Motor neuron (in vitro differentiated cells): ENCODE measurements around the gene METTL27. TPM values are rescaled to one million over a fixed set of nuclear protein-coding genes. Genes with fewer than 3 reads are reported as not detected.
"Not testable (repeated sequence)": the region's sequence is repeated elsewhere in the genome, so short reads cannot be mapped to it uniquely, and the experiment has no call there.

Experiments
- ATAC-seq, 8 experiments: fragments of 200-7000 bp; cut with Tn5 transposase; replicated peaks in 6 of 8; 2 replicates each; pipeline ENCODE4 v1.8.0; 2021; ENCODE audit warnings: mild to moderate bottlenecking in 8 of 8, moderate library complexity in 8 of 8
- H3K27ac ChIP-seq, 2 donors: fragments of 250-450 bp; sonication (Bioruptor Pico); 2 replicates each; pipeline ENCODE4 v1.9.0; 2021; ENCODE audit warnings: antibody characterized with exemption in 2 of 2, mild to moderate bottlenecking in 2 of 2, moderate library complexity in 1 of 2
- H3K4me1 ChIP-seq, 2 donors: fragments of 250-450 bp; sonication (Bioruptor Pico); replicated peaks in 1 of 2; 2 replicates each; pipeline ENCODE4 v1.6.1; 2021; ENCODE audit warnings: antibody characterized with exemption in 2 of 2, mild to moderate bottlenecking in 2 of 2, moderate library complexity in 1 of 2
- H3K4me3 ChIP-seq, 5 donors: fragments of 250-450 bp; sonication (Bioruptor Pico); 2 replicates each; pipeline ENCODE4 v1.9.0; 2021; ENCODE audit warnings: antibody characterized with exemption in 5 of 5, mild to moderate bottlenecking in 5 of 5, moderate library complexity in 4 of 5
- WGBS, 10 experiments: fragments of 450-650 bp; shearing (Covaris generic); methylation state at CpG; one replicate each; pipeline ENCODE4 v1.0.0; 2022; 5-methylcytosine and 5-hydroxymethylcytosine counted together
- in situ Hi-C, 9 experiments: fragments of 400-800 bp; cut with MboI; loops; one replicate each; pipeline ENCODE4 v1.15.0; 2021; ENCODE audit warnings: low sequenced_read_pairs in 9 of 9, low pct_unique_long_range_greater_than_20kb in 2 of 9; ENCODE audit not compliant: unreplicated experiment in 9 of 9
- total RNA-seq, 8 experiments: library from RNA; unstranded; fragments of 300-600 nt; gene quantifications; 2 replicates each; pipeline versions ENCODE4 v1.2.3 to v1.2.4, GENCODE V29; 2022

The METTL27 gene
- total RNA-seq, 8 experiments from 2014 or later = 0.29 to 6.8 (median 0.87) TPM

DNA sequence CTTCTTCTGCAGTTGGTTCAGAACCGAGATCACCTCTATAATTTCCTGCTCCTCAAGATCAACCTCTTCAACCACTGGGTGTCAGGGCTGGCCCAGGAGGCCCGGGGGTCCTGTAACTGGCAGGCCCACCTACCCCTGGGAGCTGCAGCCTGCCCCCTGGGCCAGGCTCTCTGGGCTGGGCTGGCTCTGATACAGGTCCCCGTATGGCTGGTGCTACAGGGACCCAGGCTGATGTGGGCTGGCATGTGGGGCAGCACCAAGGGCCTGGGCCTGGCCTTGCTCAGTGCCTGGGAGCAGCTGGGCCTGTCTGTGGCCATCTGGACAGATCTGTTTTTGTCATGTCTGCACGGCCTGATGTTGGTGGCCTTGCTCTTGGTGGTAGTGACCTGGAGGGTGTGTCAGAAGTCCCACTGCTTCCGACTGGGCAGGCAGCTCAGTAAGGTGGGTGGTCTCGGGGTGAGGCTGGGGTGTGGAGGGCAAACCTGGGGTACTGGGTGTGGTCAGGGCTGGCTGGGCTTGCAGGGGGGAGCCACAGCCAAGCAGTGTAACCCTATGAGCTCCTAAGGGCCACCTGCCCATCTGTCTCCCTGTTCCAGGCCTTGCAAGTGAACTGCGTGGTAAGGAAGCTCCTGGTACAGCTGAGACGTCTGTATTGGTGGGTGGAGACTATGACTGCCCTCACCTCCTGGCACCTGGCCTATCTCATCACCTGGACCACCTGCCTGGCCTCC, 22.8 kb upstream of the METTL27 start:
- in situ Hi-C loops = loop anchor here in 3 of 9 experiments (10.0 to 25.0 kb wide), 4 partner anchors 160 to 347 kb away; partner anchors contain the start of genes MLXIPL (in 2 of the 3), ELN (in 1 of the 3) and LAT2 (in 1 of the 3)
- Histone ChIP-seq H3K27ac (no peak overlapping the region), H3K4me1 (peaks cover 14 to 15% of the 10 kb centered on the region in 2 donors), H3K4me3 (no peak overlapping the region)
- no peak for ATAC-seq
- WGBS, 10 experiments = 60 to 100% (median 90%) methylated on average over 1 to 2 of the region's 8 CpGs; no CpG with 5 or more reads in 6 of the 10 experiments

DNA sequence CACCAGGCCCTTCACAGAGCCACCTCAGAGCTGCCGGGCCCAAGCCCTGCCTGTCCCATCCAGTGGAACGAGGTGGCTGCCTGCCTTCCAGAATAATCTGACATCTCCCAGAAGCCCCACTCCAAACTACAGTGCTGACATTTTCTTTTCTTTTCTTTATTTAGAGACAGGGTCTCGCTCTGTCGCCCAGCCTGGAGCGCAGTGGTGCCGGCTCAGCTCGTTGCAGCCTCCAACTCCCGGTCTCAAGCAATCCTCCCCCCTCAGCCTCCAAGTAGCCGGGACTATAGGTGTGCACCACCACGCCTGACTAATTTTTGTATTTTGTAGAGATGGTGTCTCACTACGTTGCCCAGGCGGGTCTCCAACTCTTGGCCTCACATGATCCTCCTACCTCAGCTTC, 19.0 kb upstream of the METTL27 start:
- no peak for ATAC-seq
- Histone ChIP-seq H3K27ac (no peak overlapping the region), H3K4me1 (no peaks in the 10 kb centered on the region), H3K4me3 (no peak overlapping the region)
- 72 to 93% (median 89%) methylated on average over 3 to 6 of the region's 12 CpGs; no CpG with 5 or more reads in 7 of the 10 experiments for WGBS, 10 experiments
- in situ Hi-C loops = loop anchor here in 3 of 9 experiments (10.0 to 25.0 kb wide), 4 partner anchors 163 to 351 kb away; partner anchors contain the start of genes MLXIPL (in 2 of the 3), ELN (in 1 of the 3) and LAT2 (in 1 of the 3)

DNA sequence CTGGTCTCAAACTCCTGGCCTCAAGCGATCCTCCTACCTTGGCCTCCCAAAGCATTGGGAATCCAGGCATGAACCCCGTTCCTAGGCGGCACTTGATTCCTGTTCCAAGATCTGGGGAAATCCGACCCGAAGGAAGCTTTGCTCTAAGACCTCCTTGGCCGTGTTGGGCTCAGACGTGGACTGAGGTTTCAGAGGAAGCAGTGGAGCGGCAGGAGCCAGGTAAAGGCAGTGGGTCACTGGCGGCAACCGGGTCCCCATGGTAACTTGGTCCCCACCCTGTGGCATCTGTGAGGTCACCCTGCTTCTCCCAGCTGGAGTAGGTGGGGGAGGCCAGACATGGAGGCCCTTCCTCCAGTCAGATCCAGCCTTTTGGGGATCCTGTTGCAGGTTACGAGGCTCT, 18.5 kb upstream of the METTL27 start, which contains the start of gene TMEM270:
Gene TMEM270, plus strand, starts transcription at position 301 of the 400 bp plus-strand sequence. Its CDS starts 36 bp downstream, at position 337.
- Histone ChIP-seq H3K27ac (no peak within 1 kb of the TSS), H3K4me1 (no peaks in the 10 kb centered on the region), H3K4me3 (no peak within 1 kb of the TSS)
- no peak for ATAC-seq
- WGBS, 10 experiments = 62 to 100% (median 82%) methylated on average over 1 to 4 of the region's 11 CpGs; no CpG with 5 or more reads in 2 of the 10 experiments
- in situ Hi-C loops = loop anchor here in 3 of 9 experiments (10.0 to 25.0 kb wide), 4 partner anchors 164 to 351 kb away; partner anchors contain the start of genes MLXIPL (in 2 of the 3), ELN (in 1 of the 3) and LAT2 (in 1 of the 3)

DNA sequence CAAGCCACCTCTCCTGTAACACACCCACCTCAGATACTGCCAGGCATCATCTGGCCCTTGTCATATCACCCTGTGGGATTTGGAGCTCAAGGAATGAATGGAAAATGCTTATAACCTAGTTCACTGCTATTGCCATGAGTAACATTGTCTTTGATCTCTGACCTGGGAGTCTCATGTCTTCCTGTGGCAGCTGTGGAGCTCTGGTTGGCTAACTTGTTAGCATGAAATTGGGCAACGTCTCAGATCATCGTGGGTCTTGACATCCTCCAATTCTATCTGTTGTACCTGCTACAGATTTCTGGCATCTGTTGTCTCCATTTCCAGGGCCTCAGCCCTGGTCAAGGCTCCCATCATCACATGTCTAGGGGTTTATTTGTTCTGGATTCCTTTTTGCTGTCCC, 16.5 kb upstream of the METTL27 start:
- Histone ChIP-seq H3K4me3 (no peak overlapping the region), H3K4me1 (no peaks in the 10 kb centered on the region), H3K27ac (no peak overlapping the region)
- in situ Hi-C loops = loop anchor here in 4 of 9 experiments (10.0 to 25.0 kb wide), 4 partner anchors 247 to 353 kb away; partner anchors contain the start of genes MLXIPL (in 2 of the 4) and LAT2 (in 1 of the 4)
- no peak for ATAC-seq
- 60 to 100% (median 80%) methylated on average over 1 to 2 of the region's 2 CpGs; no CpG with 5 or more reads in 5 of the 10 experiments for whole genome bisulfite sequencing, 10 experiments

DNA sequence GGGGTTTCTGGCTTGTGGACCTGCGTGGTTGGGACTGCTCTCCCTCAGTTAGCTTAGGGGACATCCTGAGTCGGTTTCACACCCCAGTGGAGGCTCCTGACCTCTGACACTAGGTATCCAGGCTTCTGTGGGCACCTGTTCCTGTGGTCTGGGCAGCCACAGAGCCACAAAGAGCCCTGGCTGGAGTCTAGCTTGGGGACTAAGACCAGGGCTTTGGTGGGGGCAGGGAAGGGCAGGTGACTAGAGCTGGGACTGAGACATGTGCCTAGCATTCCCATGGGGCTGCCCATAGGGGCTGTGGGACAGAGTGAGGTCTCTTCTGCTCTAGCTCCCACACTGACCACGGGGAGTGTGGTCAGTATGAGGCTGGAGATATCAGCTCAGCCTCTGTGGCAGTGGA, 14.6 kb upstream of the METTL27 start:
- Histone ChIP-seq H3K4me3 (no peak overlapping the region), H3K4me1 (no peaks in the 10 kb centered on the region), H3K27ac (no peak overlapping the region)
- in situ Hi-C loops = loop anchor here in 4 of 9 experiments (10.0 to 25.0 kb wide), 4 partner anchors 245 to 355 kb away; partner anchors contain the start of genes MLXIPL (in 2 of the 4) and LAT2 (in 1 of the 4)
- ATAC-seq = no peak
- 0 to 20% (median 14%) methylated on average over 1 to 2 of the region's 3 CpGs; no CpG with 5 or more reads in 7 of the 10 experiments for WGBS, 10 experiments

DNA sequence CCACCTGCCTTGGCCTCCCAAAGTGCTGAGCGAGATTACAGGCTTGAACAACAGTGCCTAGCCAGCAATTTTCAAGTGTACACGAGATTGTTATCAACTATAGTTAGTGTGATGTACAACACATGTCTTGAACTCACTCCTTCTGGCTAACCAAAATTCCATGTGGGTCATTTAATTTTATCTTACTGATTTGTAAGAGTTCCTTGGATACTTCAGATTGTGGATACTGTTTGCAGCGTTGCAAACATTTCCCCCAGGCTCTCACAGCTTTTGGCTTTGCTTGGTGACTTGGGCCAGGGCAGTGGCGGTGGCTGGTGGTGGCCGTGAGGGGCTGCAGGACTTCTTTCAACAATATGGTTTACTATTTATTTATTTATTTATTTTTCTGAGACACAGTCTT, 10.2 kb upstream of the METTL27 start:
- WGBS, 10 experiments = 65 to 91% (median 78%) methylated on average over 1 to 5 of the region's 5 CpGs; no CpG with 5 or more reads in 2 of the 10 experiments
- H3K27ac ChIP-seq = no peak overlapping the region
- H3K4me1 ChIP-seq = no peaks in the 10 kb centered on the region
- no peak for ATAC-seq
- in situ Hi-C loops = loop anchor here in 4 of 9 experiments (10.0 to 25.0 kb wide), 4 partner anchors 240 to 360 kb away; partner anchors contain the start of genes MLXIPL (in 2 of the 4) and LAT2 (in 1 of the 4)
- no peak overlapping the region for H3K4me3 ChIP-seq

DNA sequence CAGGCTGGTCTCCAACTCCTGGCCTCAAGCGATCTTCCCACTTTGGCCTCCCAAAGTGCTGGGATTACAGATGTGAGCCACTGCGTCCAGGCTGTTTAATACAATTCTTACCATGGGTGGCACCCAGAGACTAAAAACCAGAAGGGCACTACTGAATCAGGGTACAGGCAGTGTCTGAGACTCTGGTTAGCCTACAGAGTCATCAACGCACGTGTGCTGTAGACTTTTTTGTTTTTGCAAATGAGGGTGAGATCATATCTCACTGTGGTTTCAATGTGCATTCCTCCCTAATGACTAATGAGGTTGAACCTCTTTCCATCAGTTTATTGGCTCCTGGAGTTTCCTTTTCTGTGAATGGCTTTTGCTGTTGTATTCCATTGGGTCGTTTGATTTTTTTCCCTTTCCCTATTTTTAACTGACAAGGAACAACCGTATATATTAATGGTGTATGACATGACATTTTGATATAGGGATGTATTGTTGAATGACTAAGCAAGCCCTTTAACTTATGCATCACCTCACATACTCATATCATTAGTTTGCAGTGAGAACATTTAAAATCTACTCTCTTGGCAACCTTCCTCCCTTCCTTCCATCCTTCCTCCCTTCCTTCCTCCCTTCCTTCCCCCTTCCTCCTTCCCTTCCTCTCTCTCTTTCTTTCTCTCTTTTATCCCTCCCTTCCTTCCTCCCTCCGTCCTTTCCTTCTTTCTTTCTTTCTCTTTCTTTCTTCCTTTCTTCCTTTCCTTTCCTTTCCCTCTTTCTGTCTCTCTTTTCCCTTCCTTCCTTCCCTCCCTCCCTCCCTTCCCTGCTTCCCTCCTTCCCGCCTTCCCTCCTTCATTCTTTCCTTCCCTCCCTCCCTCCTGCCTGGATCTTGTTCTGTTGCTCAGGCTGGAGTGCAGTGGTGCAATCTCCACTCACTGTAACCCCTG, 9.4 kb upstream of the METTL27 start:
- H3K27ac ChIP-seq = no peak overlapping the region
- peak; percentile 63 to 93 (median 83) for ATAC-seq
- H3K4me1 ChIP-seq = no peaks in the 10 kb centered on the region
- in situ Hi-C loops = loop anchor here in 4 of 9 experiments (10.0 to 25.0 kb wide), 4 partner anchors 239 to 361 kb away; partner anchors contain the start of genes MLXIPL (in 2 of the 4) and LAT2 (in 1 of the 4)
- 0 to 70% (median 31%) methylated on average over 2 to 6 of the region's 8 CpGs for WGBS, 10 experiments
- no peak overlapping the region for H3K4me3 ChIP-seq

DNA sequence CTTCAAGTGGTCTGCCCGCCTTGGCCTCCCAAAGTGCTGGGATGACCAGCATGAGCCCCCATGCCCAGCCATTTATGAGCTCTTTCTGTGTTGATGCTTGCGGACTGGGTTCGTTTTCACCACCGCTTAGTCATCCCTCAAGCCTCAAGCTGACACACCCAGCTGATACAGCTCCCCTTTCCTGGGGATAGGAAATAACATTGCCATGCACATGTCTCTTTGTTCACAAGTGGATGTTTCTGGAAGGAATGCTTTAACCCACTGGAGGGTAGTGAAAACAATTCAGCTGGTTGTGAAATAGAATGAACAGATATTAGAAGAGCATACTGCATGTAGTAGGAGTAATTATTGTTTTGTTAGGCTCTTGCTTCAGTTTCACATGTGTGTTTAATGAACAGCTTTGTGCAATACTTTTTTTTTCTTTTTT, 8.5 kb upstream of the METTL27 start:
- in situ Hi-C loops = loop anchor here in 4 of 9 experiments (10.0 to 25.0 kb wide), 4 partner anchors 238 to 362 kb away; partner anchors contain the start of genes MLXIPL (in 2 of the 4) and LAT2 (in 1 of the 4)
- H3K27ac ChIP-seq = no peak overlapping the region
- no peaks in the 10 kb centered on the region for H3K4me1 ChIP-seq
- peak; percentile 33 to 59 (median 40) for ATAC-seq
- no peak overlapping the region for H3K4me3 ChIP-seq
- 0 to 100% (median 19%) methylated on average over 1 to 3 of the region's 4 CpGs; no CpG with 5 or more reads in 5 of the 10 experiments for WGBS, 10 experiments

DNA sequence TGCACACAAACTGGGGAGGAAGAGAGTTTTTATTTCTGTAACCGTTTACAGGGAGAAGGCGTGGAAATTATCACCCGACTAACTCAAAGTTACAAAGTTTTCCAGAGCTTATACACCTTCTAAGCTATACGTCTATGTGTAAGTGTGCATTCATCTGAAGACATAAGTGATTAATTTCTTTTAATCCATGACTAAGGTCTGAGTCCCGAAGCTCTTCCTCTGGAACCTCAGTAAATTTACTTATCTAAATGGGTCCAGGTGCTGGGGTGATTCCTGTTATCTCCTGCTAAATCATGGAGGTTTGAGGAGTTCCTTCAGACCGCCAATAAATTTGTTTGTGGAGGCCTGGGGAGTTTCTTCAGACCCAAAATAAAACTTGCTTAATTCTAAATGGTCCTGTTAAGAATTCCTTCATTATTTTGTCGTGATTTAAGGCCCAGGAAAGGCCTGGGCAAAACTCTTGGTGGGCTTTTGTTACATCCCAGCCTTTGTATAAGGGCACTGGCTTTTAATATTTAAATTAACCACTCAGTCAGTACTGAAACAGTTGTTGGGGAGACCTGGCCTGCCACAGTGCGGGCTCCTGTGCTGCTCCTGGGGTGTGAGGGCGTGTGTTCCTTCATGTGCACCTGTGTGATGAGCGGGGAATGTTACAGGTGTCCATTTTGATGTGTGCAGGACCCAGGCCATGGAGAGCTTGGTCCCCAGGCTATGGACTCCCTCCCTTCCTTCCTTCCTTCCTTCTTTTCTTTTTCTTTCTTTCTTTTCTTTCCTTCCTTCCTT, 5.8 kb upstream of the METTL27 start:
- in situ Hi-C loops = no loop called here
- Histone ChIP-seq H3K4me1 (no peaks in the 10 kb centered on the region), H3K4me3 (no peak overlapping the region), H3K27ac (no peak overlapping the region)
- 60 to 90% (median 79%) methylated on average over 3 to 10 of the region's 10 CpGs for WGBS, 10 experiments
- no peak for ATAC-seq

DNA sequence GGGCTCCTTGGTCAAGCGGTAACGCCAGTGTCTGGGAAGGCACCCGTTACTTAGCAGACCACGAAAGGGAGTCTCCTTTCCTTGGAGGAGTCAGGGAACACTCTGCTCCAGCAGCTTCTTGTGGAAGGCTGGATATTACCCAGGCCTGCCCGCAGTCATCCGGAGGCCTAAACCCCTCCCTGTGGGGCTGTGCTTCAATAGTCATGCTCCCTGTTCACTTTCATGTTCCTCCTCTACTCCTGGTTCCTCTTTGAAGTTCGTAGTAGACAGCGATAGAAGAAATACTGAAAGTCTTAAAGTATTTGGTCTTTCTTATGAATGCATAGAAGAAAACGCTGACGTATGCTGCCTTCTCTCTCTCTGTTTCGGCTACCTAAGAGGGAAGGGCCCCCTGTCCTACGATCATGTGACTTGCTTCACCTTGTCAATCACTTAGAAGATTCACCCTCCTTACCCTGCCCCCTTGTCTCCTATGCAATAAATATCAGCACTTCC, 3.4 kb upstream of the METTL27 start:
- H3K27ac ChIP-seq, in situ Hi-C loops, H3K4me1 ChIP-seq, H3K4me3 ChIP-seq, ATAC-seq: not testable (repeated sequence)
- WGBS, 10 experiments = 56 to 90% (median 77%) methylated on average over 2 to 8 of the region's 12 CpGs

DNA sequence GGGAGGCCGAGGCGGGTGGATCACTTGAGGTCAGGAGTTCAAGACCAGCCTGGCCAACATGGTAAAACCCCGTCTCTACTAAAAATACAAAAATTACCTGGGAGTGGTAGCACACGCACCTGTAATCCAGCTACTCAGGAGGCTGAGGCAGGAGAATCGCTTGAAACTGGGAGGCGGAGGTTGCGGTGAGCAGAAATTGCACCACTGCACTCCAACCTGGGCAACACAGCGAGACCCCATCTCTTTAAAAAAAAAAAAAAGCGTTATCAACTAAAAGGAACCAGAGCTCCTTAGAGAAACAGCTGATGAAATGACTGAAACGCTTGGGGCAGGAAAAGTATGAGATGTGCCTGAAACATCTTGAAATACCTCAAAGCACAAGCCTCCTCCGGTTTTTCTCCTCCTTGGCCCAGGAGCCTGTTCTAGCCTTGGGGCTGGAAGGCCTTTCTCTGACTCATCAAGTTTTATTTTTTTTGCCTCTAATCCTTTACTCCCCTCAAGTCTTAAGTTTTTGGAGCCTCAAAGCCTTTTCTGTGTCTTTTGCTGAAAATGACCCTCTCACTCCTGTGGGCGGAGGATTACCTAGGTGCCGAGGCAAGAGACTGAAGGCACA, 2.6 kb upstream of the METTL27 start:
- Histone ChIP-seq H3K4me1 (peaks cover 0 to 3% of the 10 kb centered on the region in 2 donors), H3K27ac (no peak overlapping the region), H3K4me3 (no peak overlapping the region)
- WGBS, 10 experiments = 50 to 100% (median 93%) methylated on average over 1 to 6 of the region's 13 CpGs
- no peak for ATAC-seq
- in situ Hi-C loops = no loop called here
